NCI-H510A (cell line): ENCODE results near the gene RASD2.

Experiments
- DNase-seq: peaks from one replicate; lab custom pipeline; 2025; lab: John Stamatoyannopoulos, UW

The RASD2 gene

GRCh38 chr22:35518811-35519210 is 21.8 kb upstream of the RASD2 start:
- DNase-seq = no peak

- DNase-seq = no peak
These were observed 21.2 kb upstream of the RASD2 start for GRCh38 chr22:35519306-35520000.

GRCh38 chr22:35521358-35522224 is 19.0 kb upstream of the RASD2 start:
- DNase-seq = no peak

GRCh38 chr22:35522225-35523149 is 18.1 kb upstream of the RASD2 start:
- DNase-seq = no peak

GRCh38 chr22:35523167-35523947 is 17.3 kb upstream of the RASD2 start:
- no peak for DNase-seq

GRCh38 chr22:35524966-35525686 is 15.5 kb upstream of the RASD2 start:
- no peak for DNase-seq

- no peak for DNase-seq
These were observed 14.8 kb upstream of the RASD2 start for GRCh38 chr22:35525687-35526332.

GRCh38 chr22:35526333-35526979 is 14.2 kb upstream of the RASD2 start:
- DNase-seq = no peak

- no peak for DNase-seq
These were observed 11.7 kb upstream of the RASD2 start for GRCh38 chr22:35528927-35529326.

GRCh38 chr22:35530700-35531099 is 9.9 kb upstream of the RASD2 start:
- DNase-seq = no peak

- DNase-seq = no peak
These were observed 9.4 kb upstream of the RASD2 start for GRCh38 chr22:35531202-35531601.

GRCh38 chr22:35531676-35532075 is 9.0 kb upstream of the RASD2 start:
- no peak for DNase-seq

GRCh38 chr22:35533365-35534029 is 7.1 kb upstream of the RASD2 start:
- no peak for DNase-seq

GRCh38 chr22:35534091-35534490 is 6.5 kb upstream of the RASD2 start:
- no peak for DNase-seq

GRCh38 chr22:35537232-35537631 is 3.4 kb upstream of the RASD2 start:
- DNase-seq = no peak

- no peak for DNase-seq
These were observed 1.8 kb upstream of the RASD2 start for GRCh38 chr22:35538801-35539321.

- DNase-seq = no peak
These were observed 1.1 kb upstream of the RASD2 start for GRCh38 chr22:35539487-35539886.

GRCh38 chr22:35539910-35540594 is 579 bp upstream of the RASD2 start:
- DNase-seq = no peak
